ENCODE results near the gene DGKK. TPM values are rescaled to one million over a fixed set of nuclear protein-coding genes. Genes with fewer than 3 reads are reported as not detected.

Gene DGKK
- total RNA-seq, 1 donor from 2014 or later = 0.05 TPM

DNA sequence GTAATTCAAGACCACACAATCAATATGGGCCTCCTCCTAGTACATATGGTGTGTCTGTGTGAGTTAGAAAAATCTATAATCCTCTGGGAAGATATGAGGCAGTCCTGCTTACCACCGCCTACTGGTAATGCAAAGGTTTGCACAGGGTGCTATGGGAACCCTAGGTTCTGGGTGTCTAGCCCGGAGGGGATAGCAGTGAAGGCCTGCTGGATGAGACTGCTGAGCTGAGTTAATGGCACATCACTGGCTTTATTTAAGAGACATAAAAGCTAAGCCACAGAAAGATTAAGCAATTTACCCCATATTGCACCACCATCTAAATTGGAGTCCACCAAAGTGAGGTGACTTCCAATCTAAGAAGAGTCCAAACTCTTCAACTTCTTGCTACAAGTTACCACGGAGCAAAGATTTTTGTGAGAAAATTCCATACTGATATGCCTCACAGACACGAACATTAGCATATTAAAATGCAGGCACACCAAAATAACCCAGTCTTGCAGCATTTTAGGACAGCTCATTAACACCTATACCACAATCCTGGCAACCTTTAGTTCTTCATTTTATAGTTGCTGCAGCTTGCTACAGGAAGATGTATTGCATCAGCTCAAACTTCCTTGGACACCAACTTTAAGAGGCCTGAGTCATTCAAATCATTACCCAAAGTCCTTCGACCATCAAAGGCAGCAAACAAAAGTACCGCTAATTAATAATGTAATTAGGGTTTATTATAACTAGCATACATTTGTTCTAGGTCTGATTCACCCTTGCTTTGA, 13.7 kb downstream of the DGKK start:
- no peak overlapping the region for H3K4me3 Mint-ChIP-seq (ENCODE audit: unreplicated experiment)
- TF ChIP-seq, protein P1, sequence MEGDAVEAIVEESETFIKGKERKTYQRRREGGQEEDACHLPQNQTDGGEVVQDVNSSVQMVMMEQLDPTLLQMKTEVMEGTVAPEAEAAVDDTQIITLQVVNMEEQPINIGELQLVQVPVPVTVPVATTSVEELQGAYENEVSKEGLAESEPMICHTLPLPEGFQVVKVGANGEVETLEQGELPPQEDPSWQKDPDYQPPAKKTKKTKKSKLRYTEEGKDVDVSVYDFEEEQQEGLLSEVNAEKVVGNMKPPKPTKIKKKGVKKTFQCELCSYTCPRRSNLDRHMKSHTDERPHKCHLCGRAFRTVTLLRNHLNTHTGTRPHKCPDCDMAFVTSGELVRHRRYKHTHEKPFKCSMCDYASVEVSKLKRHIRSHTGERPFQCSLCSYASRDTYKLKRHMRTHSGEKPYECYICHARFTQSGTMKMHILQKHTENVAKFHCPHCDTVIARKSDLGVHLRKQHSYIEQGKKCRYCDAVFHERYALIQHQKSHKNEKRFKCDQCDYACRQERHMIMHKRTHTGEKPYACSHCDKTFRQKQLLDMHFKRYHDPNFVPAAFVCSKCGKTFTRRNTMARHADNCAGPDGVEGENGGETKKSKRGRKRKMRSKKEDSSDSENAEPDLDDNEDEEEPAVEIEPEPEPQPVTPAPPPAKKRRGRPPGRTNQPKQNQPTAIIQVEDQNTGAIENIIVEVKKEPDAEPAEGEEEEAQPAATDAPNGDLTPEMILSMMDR (IDR thresholded peaks at IDR 0.05; ENCODE audit: insufficient read depth, low read depth, low read length) = no peak
- no peak for TF ChIP-seq EZH2 (IDR thresholded peaks at IDR 0.05; ENCODE audit: insufficient read depth, low read length)
- Histone ChIP-seq H3K4me1 (ENCODE audit: insufficient read depth, low read length) (no peaks in the 10 kb centered on the region), H3K4me2 (ENCODE audit: low read length) (no peak overlapping the region), H3K27me3 (ENCODE audit: insufficient read depth, low read length) (no peaks in the 10 kb centered on the region), H3K36me3 (ENCODE audit: insufficient read depth, low read length) (no peaks in the 10 kb centered on the region), H3K27ac (ENCODE audit: low read depth, low read length) (no peak overlapping the region), H4K20me1 (ENCODE audit: insufficient read depth, low read length) (no peaks in the 10 kb centered on the region), H3K9me3 (ENCODE audit: insufficient read depth, low read depth, low read length) (no peaks in the 10 kb centered on the region), H3K4me3 (ENCODE audit: insufficient read depth, low read depth, low read length) (no peak overlapping the region), H3K9ac (ENCODE audit: low read length) (no peak overlapping the region), H2AFZ (ENCODE audit: low read depth, low read length) (no peak overlapping the region), H3K79me2 (ENCODE audit: insufficient read depth, low read length) (no peaks in the 10 kb centered on the region)
- H3K27ac Mint-ChIP-seq (ENCODE audit: unreplicated experiment) = peak overlapping the region; percentile 41
- no peaks in the 10 kb centered on the region for H3K9me3 Mint-ChIP-seq (ENCODE audit: unreplicated experiment)
- DNase-seq (ENCODE audit: low read depth) (no peak), FAIRE-seq (peak; percentile 84)
- no peaks in the 10 kb centered on the region for H3K36me3 Mint-ChIP-seq (ENCODE audit: low read depth, unreplicated experiment)
- H3K4me1 Mint-ChIP-seq (ENCODE audit: low read depth, unreplicated experiment) = peaks cover 3% of the 10 kb centered on the region
- no peaks in the 10 kb centered on the region for H3K27me3 Mint-ChIP-seq (ENCODE audit: low read depth, unreplicated experiment)

DNA sequence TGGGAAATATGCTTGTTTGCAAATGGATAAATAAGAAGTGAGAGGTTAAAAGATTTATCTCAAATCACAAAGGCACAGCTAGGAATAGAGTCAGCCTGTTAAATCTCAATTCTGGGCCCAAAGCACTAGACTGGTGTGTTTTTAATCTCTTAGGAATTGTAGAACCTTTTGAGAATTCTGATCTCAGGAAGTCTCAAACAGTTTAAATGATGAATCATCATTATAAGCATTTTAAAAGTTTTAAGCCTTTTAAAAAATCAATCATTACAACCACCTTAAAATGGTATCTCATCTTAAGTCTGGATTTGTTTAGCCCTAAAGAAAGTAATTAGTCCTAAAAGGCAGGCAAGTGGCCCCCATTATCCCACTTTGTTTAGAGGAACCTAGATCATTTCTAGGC, 17.8 kb downstream of the DGKK start:
- H3K27ac Mint-ChIP-seq (ENCODE audit: unreplicated experiment) = no peak overlapping the region
- no peak overlapping the region for H3K4me2 ChIP-seq (ENCODE audit: low read length)
- peaks cover 3% of the 10 kb centered on the region for H3K4me1 Mint-ChIP-seq (ENCODE audit: low read depth, unreplicated experiment)
- FAIRE-seq (no peak), DNase-seq (ENCODE audit: low read depth) (no peak)
- no peaks in the 10 kb centered on the region for H3K36me3 ChIP-seq (ENCODE audit: insufficient read depth, low read length)
- no peaks in the 10 kb centered on the region for H3K27me3 Mint-ChIP-seq (ENCODE audit: low read depth, unreplicated experiment)
- no peaks in the 10 kb centered on the region for H3K9me3 ChIP-seq (ENCODE audit: insufficient read depth, low read depth, low read length)
- H3K4me3 ChIP-seq (ENCODE audit: insufficient read depth, low read depth, low read length) = no peak overlapping the region
- H3K36me3 Mint-ChIP-seq (ENCODE audit: low read depth, unreplicated experiment) = no peaks in the 10 kb centered on the region
- TF ChIP-seq EZH2 (IDR thresholded peaks at IDR 0.05; ENCODE audit: insufficient read depth, low read length) = no peak
- TF ChIP-seq, protein P1 (IDR thresholded peaks at IDR 0.05; ENCODE audit: insufficient read depth, low read depth, low read length) = no peak
- no peaks in the 10 kb centered on the region for H3K9me3 Mint-ChIP-seq (ENCODE audit: unreplicated experiment)
- no peak overlapping the region for H3K9ac ChIP-seq (ENCODE audit: low read length)
- H3K79me2 ChIP-seq (ENCODE audit: insufficient read depth, low read length) = no peaks in the 10 kb centered on the region
- H4K20me1 ChIP-seq (ENCODE audit: insufficient read depth, low read length) = no peaks in the 10 kb centered on the region
- H2AFZ ChIP-seq (ENCODE audit: low read depth, low read length) = no peak overlapping the region
- no peak overlapping the region for H3K27ac ChIP-seq (ENCODE audit: low read depth, low read length)
- no peak overlapping the region for H3K4me3 Mint-ChIP-seq (ENCODE audit: unreplicated experiment)
- H3K4me1 ChIP-seq (ENCODE audit: insufficient read depth, low read length) = no peaks in the 10 kb centered on the region
- H3K27me3 ChIP-seq (ENCODE audit: insufficient read depth, low read length) = no peaks in the 10 kb centered on the region

DNA sequence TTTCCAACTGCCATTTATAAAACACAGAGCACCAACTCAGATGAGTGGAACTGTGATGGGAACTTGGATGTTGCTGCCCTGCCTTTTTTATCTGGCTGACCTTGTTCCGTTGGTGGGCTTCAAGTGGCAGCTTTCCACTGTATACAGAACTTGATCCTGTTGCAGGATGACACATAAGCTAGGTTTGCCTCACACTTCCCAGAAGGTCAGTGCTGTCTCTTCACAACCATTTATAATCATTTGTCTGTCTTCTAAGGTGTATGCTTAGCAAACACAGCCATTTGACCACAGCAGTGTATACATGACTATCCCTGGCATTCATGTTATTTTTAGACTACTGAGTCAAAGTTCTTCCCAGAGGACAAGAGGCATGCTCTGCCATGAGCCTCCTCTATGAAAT, 20.3 kb downstream of the DGKK start:
- H3K4me2 ChIP-seq (ENCODE audit: low read length) = no peak overlapping the region
- H3K27ac ChIP-seq (ENCODE audit: low read depth, low read length) = no peak overlapping the region
- H4K20me1 ChIP-seq (ENCODE audit: insufficient read depth, low read length) = no peaks in the 10 kb centered on the region
- no peaks in the 10 kb centered on the region for H3K9me3 Mint-ChIP-seq (ENCODE audit: unreplicated experiment)
- no peak overlapping the region for H3K9ac ChIP-seq (ENCODE audit: low read length)
- FAIRE-seq (no peak), DNase-seq (ENCODE audit: low read depth) (no peak)
- no peaks in the 10 kb centered on the region for H3K27me3 ChIP-seq (ENCODE audit: insufficient read depth, low read length)
- H3K4me3 Mint-ChIP-seq (ENCODE audit: unreplicated experiment) = no peak overlapping the region
- no peaks in the 10 kb centered on the region for H3K4me1 ChIP-seq (ENCODE audit: insufficient read depth, low read length)
- H3K27me3 Mint-ChIP-seq (ENCODE audit: low read depth, unreplicated experiment) = no peaks in the 10 kb centered on the region
- no peaks in the 10 kb centered on the region for H3K36me3 ChIP-seq (ENCODE audit: insufficient read depth, low read length)
- no peak overlapping the region for H2AFZ ChIP-seq (ENCODE audit: low read depth, low read length)
- no peak overlapping the region for H3K27ac Mint-ChIP-seq (ENCODE audit: unreplicated experiment)
- H3K79me2 ChIP-seq (ENCODE audit: insufficient read depth, low read length) = no peaks in the 10 kb centered on the region
- no peaks in the 10 kb centered on the region for H3K9me3 ChIP-seq (ENCODE audit: insufficient read depth, low read depth, low read length)
- H3K4me3 ChIP-seq (ENCODE audit: insufficient read depth, low read depth, low read length) = no peak overlapping the region
- no peaks in the 10 kb centered on the region for H3K4me1 Mint-ChIP-seq (ENCODE audit: low read depth, unreplicated experiment)
- TF ChIP-seq, protein P1 (IDR thresholded peaks at IDR 0.05; ENCODE audit: insufficient read depth, low read depth, low read length) = no peak
- no peak for TF ChIP-seq EZH2 (IDR thresholded peaks at IDR 0.05; ENCODE audit: insufficient read depth, low read length)
- no peaks in the 10 kb centered on the region for H3K36me3 Mint-ChIP-seq (ENCODE audit: low read depth, unreplicated experiment)

Measured in astrocyte (in vitro differentiated cells and primary cell).